ENCODE data around the gene IFNL3. TPM values are rescaled to one million over a fixed set of nuclear protein-coding genes. Genes with fewer than 3 reads are reported as not detected.

Gene IFNL3
- total RNA-seq, 4 donors from 2014 or later, result not detected

GRCh38 chr19:39207293-39207836 lies 37.4 kb downstream of the IFNL3 start:
- no peak overlapping the region for H3K27ac ChIP-seq (replicated peaks in 1 of 4)
- no peak for TF ChIP-seq POLR2A (IDR thresholded peaks at IDR 0.05; ENCODE audit: low read depth)
- TF ChIP-seq POLR2AphosphoS5 (IDR thresholded peaks at IDR 0.05), result no peak
- 70% methylated on average over 6 of the region's 6 CpGs for WGBS
- no peaks in the 10 kb centered on the region for H3K36me3 ChIP-seq
- intact Hi-C loops (cut with DNase I), result no loop called here
- no peaks in the 10 kb centered on the region for H3K9me3 ChIP-seq
- no peak overlapping the region for H3K4me3 ChIP-seq
- H3K4me1 ChIP-seq, result no peaks in the 10 kb centered on the region
- DNase-seq (ENCODE audit: extremely low spot score), result no peak
- peaks cover 0 to 52% (median 17%) of the 10 kb centered on the region in 4 donors for H3K27me3 ChIP-seq

GRCh38 chr19:39206122-39206521 lies 38.7 kb downstream of the IFNL3 start:
- Histone ChIP-seq H3K36me3 (no peaks in the 10 kb centered on the region), H3K4me1 (no peaks in the 10 kb centered on the region), H3K27me3 (peaks cover 0 to 61% (median 23%) of the 10 kb centered on the region in 4 donors), H3K9me3 (no peaks in the 10 kb centered on the region), H3K4me3 (no peak overlapping the region), H3K27ac (replicated peaks in 1 of 4) (no peak overlapping the region)
- DNase-seq (ENCODE audit: extremely low spot score), result no peak
- intact Hi-C loops (cut with DNase I), result no loop called here
- no peak for TF ChIP-seq POLR2AphosphoS5 (IDR thresholded peaks at IDR 0.05)
- no peak for TF ChIP-seq CTCF (IDR thresholded peaks at IDR 0.05)
- TF ChIP-seq EP300 (IDR thresholded peaks at IDR 0.05), result no peak
- no peak for TF ChIP-seq POLR2A (IDR thresholded peaks at IDR 0.05; ENCODE audit: low read depth)
- 87% methylated on average over 6 of the region's 6 CpGs for WGBS

GRCh38 chr19:39205449-39205764 lies 39.4 kb downstream of the IFNL3 start:
- Histone ChIP-seq H3K36me3 (no peaks in the 10 kb centered on the region), H3K27me3 (peaks cover 0 to 69% (median 23%) of the 10 kb centered on the region in 4 donors), H3K4me1 (no peaks in the 10 kb centered on the region), H3K4me3 (no peak overlapping the region), H3K27ac (replicated peaks in 1 of 4) (no peak overlapping the region), H3K9me3 (no peaks in the 10 kb centered on the region)
- 96% methylated on average over 3 of the region's 3 CpGs for WGBS
- DNase-seq (ENCODE audit: extremely low spot score), result no peak
- no peak for TF ChIP-seq POLR2AphosphoS5 (IDR thresholded peaks at IDR 0.05)
- no peak for TF ChIP-seq POLR2A (IDR thresholded peaks at IDR 0.05; ENCODE audit: low read depth)
- intact Hi-C loops (cut with DNase I), result no loop called here

- Histone ChIP-seq H3K4me3 (no peak within 1 kb of the TSS), H3K27ac (replicated peaks in 1 of 4) (no peak within 1 kb of the TSS), H3K9me3 (no peaks in the 10 kb centered on the region), H3K4me1 (peaks cover 0 to 4% (median 2%) of the 10 kb centered on the region in 4 donors), H3K36me3 (no peaks in the 10 kb centered on the region), H3K27me3 (peaks cover 0 to 83% (median 23%) of the 10 kb centered on the region in 4 donors)
- DNase-seq (ENCODE audit: extremely low spot score), result no peak
- intact Hi-C loops (cut with DNase I), result no loop called here
- no peak for TF ChIP-seq EP300 (IDR thresholded peaks at IDR 0.05)
- WGBS, result 65% methylated on average over 9 of the region's 57 CpGs
Measured at GRCh38 chr19:39203372-39204341, 41.1 kb downstream of the IFNL3 start, which contains the start of gene SYCN. TSS of gene SYCN (minus strand) at chr19:39204263. CDS start at chr19:39204254, 9 bp downstream.

GRCh38 chr19:39202998-39203355 lies 41.8 kb downstream of the IFNL3 start:
- no peaks in the 10 kb centered on the region for H3K9me3 ChIP-seq
- no peak overlapping the region for H3K27ac ChIP-seq (replicated peaks in 1 of 4)
- DNase-seq (ENCODE audit: extremely low spot score), result no peak
- H3K36me3 ChIP-seq, result no peaks in the 10 kb centered on the region
- no CpG with 5 or more reads among the region's 1 CpG for WGBS
- peaks cover 0 to 83% (median 25%) of the 10 kb centered on the region in 4 donors for H3K27me3 ChIP-seq
- intact Hi-C loops (cut with DNase I), result no loop called here
- H3K4me3 ChIP-seq, result no peak overlapping the region
- TF ChIP-seq CTCF (IDR thresholded peaks at IDR 0.05) (no peak), POLR2A (IDR thresholded peaks at IDR 0.05; ENCODE audit: low read depth) (no peak), POLR2AphosphoS5 (IDR thresholded peaks at IDR 0.05) (no peak), EP300 (IDR thresholded peaks at IDR 0.05) (no peak)
- H3K4me1 ChIP-seq, result peaks cover 0 to 4% (median 2%) of the 10 kb centered on the region in 4 donors

GRCh38 chr19:39200803-39201115 lies 44.0 kb downstream of the IFNL3 start:
- Histone ChIP-seq H3K27me3 (peaks cover 0 to 97% (median 46%) of the 10 kb centered on the region in 4 donors), H3K27ac (replicated peaks in 1 of 4) (no peak overlapping the region), H3K9me3 (no peaks in the 10 kb centered on the region), H3K4me1 (peaks cover 4 to 10% (median 9%) of the 10 kb centered on the region in 4 donors), H3K36me3 (no peaks in the 10 kb centered on the region), H3K4me3 (no peak overlapping the region)
- no peak for DNase-seq (ENCODE audit: extremely low spot score)
- WGBS, result 82% methylated on average over 3 of the region's 3 CpGs
- no peak for TF ChIP-seq POLR2A (IDR thresholded peaks at IDR 0.05; ENCODE audit: low read depth)
- no peak for TF ChIP-seq CTCF (IDR thresholded peaks at IDR 0.05)
- TF ChIP-seq POLR2AphosphoS5 (IDR thresholded peaks at IDR 0.05), result no peak
- no peak for TF ChIP-seq EP300 (IDR thresholded peaks at IDR 0.05)
- intact Hi-C loops (cut with DNase I), result no loop called here

All from esophagus muscularis mucosa (tissue), 4 donors.